VCaP (cell line): Measurements from ENCODE around the gene ITGAL.
"Not testable (repeated sequence)": the region's sequence is repeated elsewhere in the genome, so short reads cannot be mapped to it uniquely, and the experiment has no call there.

Experiments
- H3K27ac ChIP-seq: fragments of 450-650 bp; 2 replicates; pipeline ENCODE4 v1.5.1; 2017
- TF ChIP-seq, protein P1 (sequence below): fragments of 450-650 bp; conservative IDR thresholded peaks from 2 replicates; pipeline ENCODE4 v1.5.1; 2017; ENCODE audit warnings: mild to moderate bottlenecking, moderate library complexity

Gene ITGAL

GRCh38 chr16:30476991-30477390, 4.4 kb downstream of the ITGAL start:
- TF ChIP-seq, protein P1, sequence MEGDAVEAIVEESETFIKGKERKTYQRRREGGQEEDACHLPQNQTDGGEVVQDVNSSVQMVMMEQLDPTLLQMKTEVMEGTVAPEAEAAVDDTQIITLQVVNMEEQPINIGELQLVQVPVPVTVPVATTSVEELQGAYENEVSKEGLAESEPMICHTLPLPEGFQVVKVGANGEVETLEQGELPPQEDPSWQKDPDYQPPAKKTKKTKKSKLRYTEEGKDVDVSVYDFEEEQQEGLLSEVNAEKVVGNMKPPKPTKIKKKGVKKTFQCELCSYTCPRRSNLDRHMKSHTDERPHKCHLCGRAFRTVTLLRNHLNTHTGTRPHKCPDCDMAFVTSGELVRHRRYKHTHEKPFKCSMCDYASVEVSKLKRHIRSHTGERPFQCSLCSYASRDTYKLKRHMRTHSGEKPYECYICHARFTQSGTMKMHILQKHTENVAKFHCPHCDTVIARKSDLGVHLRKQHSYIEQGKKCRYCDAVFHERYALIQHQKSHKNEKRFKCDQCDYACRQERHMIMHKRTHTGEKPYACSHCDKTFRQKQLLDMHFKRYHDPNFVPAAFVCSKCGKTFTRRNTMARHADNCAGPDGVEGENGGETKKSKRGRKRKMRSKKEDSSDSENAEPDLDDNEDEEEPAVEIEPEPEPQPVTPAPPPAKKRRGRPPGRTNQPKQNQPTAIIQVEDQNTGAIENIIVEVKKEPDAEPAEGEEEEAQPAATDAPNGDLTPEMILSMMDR, result no peak
- H3K27ac ChIP-seq, result no peak overlapping the region

GRCh38 chr16:30477773-30478172, 5.2 kb downstream of the ITGAL start:
- H3K27ac ChIP-seq, result not testable (repeated sequence)

- H3K27ac ChIP-seq, result no peak overlapping the region
- TF ChIP-seq, protein P1, result no peak
Observed at GRCh38 chr16:30478766-30479478, 6.4 kb downstream of the ITGAL start.

- no peak overlapping the region for H3K27ac ChIP-seq
Observed at GRCh38 chr16:30481381-30481780, 8.8 kb downstream of the ITGAL start.

DNA sequence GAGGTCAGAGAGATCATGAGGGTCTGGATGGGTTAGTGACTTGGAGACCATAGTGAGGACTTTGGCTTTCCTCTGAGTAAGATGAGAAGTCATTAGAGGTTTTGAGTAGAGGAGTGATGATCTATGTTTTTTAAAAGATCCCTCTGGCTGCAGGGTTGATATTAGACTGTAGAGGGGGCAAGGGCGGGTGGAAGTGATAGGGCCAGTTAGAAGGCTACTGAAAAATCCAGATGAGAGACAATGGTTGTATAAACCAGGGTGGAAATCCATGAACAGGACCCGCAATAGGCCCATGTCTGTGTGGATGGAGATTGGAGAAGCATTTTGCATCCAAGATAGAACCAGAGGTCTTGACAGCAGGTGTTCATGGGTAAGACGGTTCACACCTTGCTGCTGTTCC, 9.8 kb downstream of the ITGAL start:
- no peak overlapping the region for H3K27ac ChIP-seq
- TF ChIP-seq, protein P1, result no peak

More at GRCh38 chr16:30481381-30481780, 8.8 kb downstream of the ITGAL start:
- TF ChIP-seq, protein P1, result no peak

- TF ChIP-seq, protein P1, result no peak
- H3K27ac ChIP-seq, result no peak overlapping the region
Observed at GRCh38 chr16:30484887-30485286, 12.3 kb downstream of the ITGAL start.

DNA sequence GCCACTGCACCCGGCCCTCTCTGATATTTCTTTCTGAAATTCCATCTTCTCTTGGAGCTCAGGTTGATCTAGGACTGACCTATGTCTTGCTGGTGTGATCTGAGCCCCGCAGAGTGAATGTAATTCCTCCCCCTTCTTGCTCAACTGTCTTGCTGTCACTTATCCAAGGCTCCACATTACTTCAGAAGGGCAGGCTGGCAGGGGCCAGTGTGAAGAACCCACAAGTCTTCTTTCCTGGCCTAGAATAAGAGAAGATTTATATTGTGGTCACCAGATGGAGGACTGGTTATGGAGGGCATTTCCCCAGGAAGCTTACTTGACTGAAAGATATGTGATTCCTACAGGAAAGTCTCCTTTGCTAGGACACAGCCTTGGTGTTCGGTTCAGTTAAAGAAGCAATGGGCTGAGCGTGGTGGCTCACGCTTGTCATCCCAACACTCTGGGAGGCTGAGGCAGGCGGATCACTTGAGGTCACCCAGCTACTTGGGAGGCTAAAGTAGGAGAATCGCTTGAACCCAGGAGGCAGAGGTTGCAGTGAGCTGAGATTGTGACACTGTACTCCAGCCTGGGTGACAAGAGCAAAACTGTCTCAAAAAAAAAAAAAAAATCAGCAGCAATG, 13.4 kb downstream of the ITGAL start:
- TF ChIP-seq, protein P1, result no peak
- no peak overlapping the region for H3K27ac ChIP-seq
